CD4-positive, alpha-beta T cell treated with Interleukin-1 beta for 1 hour (primary cell): Measurements from ENCODE around the gene DUSP7.
"Not testable (repeated sequence)": the region's sequence is repeated elsewhere in the genome, so short reads cannot be mapped to it uniquely, and the experiment has no call there.

Experiments used
- DNase-seq, 2 donors: peaks; one replicate each; pipeline ENCODE4 v3.0.0-alpha.2; 2020 to 2022

The DUSP7 gene

DNA sequence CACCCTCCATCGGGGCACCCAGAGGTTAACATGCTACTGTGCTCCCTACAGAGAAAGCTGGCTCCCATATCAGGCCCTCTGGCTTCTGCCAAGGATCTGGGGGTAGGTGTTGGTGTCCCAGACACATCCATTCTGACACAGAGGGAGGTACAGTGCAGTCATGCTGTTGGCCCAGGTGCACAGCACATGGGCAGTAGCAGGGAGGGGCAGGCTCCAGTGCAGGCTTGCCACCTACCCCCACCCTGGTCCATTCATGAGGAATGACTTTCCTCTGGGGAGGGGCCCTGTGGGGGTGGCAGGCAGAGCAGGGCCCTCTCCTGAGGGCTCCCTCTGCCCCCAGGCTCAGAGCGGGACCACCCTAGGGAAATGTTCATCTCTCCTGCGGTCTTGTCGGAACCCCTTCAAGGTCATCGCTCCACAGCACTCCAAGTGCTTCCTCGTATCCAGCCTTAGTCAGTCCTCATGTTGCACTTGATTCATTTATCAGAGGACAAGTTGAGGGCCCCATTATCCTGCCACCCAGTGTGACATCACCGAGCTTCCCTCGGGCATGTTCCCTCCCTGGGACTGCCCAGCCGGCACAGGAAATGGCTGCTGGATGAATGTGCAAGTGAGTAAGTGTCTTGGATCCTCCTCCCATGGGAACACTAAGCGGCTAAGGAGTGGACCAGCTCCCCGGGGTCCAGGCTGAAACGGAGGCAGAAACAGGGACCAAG, 10.0 kb downstream of the DUSP7 start:
- no peak for DNase-seq

- no peak for DNase-seq
Measured at GRCh38 chr3:52044869-52045619, 11.3 kb downstream of the DUSP7 start.

DNA sequence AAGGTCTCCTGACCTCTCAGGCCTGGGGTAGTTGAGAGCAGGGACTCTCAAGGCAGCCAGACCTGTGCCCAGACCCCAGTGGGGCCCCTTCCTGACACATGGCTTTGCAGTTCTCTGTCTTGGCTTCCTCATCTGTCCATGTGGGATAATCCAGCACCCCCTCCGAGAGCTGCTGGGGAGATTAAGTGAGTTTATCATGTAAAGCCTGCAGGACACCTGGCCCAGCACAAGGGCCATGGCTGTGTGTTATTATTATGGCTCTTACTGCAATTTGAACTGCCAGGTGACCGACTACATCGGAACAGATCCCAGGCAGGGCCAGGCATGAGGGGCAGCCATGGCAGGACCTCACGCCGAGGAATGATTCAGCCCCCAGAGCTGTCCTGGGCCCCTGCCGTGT, 12.6 kb downstream of the DUSP7 start:
- DNase-seq = no peak

GRCh38 chr3:52043039-52043438, 13.3 kb downstream of the DUSP7 start:
- DNase-seq = not testable (repeated sequence)

DNA sequence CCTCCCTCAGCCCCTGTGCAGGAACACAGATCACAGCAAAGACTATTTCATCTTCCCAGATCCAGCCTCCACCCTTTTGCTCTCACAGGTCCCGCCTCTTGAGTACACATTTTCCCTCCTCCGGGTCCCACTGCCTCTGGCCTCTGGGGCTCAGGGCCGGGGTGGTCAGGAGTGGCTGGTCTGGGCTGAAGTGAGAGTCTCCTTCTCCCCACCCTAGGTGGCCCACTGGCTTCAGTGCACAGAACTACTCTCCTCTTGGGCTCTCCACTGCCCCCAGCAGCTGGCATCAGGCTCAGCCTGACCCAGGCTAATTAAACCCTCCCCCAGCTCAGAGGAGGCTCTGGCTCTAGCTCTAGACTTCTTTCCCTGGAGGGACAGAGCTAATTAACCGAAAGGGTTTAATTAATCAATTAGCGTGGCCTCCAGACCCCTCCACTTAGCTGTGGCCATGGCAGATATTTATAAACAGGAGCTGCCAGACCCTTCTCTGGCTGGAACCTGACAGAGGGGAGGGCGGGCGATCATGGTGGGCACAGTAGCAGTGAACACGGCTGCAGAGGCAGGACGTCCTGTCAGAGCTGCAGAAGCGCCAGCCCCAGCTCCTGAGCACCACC, 15.1 kb downstream of the DUSP7 start:
- DNase-seq = no peak

DNA sequence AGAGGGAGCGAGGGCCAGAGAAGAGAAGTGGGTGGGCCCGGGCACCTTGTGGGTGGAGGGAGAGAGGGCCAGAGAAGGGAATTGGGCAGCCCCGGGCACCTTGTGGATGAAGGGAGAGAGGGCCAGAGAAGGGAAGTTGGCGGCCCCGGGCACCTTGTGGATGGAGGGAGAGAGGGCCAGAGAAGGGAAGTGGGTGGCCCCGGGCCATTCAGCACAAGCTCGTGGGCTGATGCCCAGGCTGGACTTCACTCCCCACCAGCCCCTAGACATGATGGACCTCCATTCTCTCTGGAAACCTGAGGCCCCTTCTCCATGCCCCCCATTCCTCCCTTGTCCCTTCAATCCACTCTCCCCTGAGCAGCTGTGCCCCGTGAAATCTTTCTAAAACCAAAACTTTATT, 15.8 kb downstream of the DUSP7 start:
- DNase-seq = no peak

DNA sequence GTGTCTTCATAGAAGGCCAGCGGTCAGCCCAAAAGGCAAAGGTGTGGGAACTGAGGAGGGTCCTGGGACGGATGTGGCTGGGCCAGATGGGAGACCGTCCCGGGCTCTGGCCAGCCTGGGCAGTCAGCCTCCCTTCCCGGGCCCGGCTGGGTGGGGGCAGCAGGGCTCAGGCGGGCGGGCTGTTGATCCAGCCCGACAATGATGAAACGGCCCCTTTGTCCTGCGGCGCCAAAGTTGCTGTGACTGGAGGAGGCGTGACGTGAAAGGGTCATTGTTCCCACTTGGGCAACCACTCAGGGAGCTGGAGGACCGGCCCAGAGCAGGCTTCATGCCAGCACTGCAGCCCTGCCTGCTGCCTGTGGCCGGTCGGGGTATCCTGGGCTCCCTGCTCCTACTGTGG, 16.5 kb downstream of the DUSP7 start:
- DNase-seq = no peak

DNA sequence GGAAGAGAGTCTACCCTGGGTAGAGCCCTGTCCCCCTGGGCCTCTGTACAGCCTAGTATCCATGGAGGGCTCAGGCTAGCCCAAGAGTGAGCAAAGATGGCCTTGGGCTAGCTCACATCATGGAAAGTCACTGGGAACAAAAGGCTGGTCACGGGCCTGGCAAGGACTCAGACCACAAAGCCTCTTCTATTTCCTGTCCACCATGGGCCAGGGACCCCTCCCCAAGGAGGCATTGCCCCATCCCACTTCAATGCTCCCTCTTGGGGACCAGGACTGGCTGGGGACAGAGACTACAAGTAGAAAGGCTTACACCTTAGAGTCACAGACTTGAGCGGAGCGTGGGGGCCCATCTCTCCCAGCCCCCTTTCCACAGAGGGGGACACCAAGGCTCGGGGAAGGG, 16.9 kb downstream of the DUSP7 start:
- DNase-seq = no peak

DNA sequence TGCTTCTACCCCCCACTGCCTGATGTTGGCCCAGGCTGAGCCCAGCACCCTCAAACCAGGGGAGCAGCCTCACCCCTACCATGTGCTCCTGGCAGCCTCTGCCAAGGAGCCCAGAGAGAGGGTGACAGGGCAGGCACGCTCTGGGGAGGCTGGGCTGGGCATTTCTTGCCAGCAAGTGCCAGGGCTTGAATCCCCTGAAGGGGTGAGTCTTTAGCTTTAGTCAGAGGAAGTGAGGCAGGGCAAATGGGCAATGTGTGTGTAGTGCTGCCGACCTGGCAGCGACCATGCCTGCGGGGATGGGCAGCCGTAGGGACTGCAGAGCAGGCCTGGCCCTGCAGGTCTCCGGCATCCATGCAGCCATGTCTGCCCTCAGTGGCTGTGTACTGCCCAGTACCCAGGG, 18.1 kb downstream of the DUSP7 start:
- DNase-seq = no peak

- DNase-seq = no peak
Measured at GRCh38 chr3:52037291-52037690, 19.1 kb downstream of the DUSP7 start.

GRCh38 chr3:52036829-52037228, 19.5 kb downstream of the DUSP7 start:
- DNase-seq = peak; percentile 22 to 48

GRCh38 chr3:52036222-52036694, 20.1 kb downstream of the DUSP7 start:
- DNase-seq = no peak

DNA sequence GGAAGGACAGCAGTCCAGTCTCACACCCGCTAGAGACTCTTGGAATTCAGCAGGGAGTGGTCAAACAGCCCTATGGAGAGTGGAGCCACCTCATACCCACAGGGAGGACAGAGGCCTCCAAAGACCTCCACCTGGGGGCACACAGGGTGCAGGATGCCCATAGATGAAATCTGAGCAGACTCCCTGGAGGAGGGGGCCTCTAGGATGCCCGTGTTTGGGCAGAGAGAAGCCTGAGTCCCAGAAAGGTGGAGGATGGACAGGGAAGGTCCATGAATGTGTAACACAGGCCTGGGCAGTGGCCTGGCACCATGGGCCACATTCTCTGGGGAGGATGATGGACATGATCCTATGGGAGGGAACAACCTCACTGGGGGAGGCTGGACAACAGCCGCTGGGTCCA, 21.7 kb downstream of the DUSP7 start:
- no peak for DNase-seq

GRCh38 chr3:52034212-52034611, 22.2 kb downstream of the DUSP7 start:
- no peak for DNase-seq

- DNase-seq = not testable (repeated sequence)
Measured at GRCh38 chr3:52033748-52034147, 22.6 kb downstream of the DUSP7 start.

- DNase-seq = no peak
Measured at GRCh38 chr3:52032702-52033408, 23.5 kb downstream of the DUSP7 start.

- DNase-seq = no peak
Measured at GRCh38 chr3:52031896-52032295, 24.5 kb downstream of the DUSP7 start.

GRCh38 chr3:52030714-52031310, 25.6 kb downstream of the DUSP7 start:
- DNase-seq = no peak

- no peak for DNase-seq
Measured at GRCh38 chr3:52029535-52029934, 26.8 kb downstream of the DUSP7 start.

DNA sequence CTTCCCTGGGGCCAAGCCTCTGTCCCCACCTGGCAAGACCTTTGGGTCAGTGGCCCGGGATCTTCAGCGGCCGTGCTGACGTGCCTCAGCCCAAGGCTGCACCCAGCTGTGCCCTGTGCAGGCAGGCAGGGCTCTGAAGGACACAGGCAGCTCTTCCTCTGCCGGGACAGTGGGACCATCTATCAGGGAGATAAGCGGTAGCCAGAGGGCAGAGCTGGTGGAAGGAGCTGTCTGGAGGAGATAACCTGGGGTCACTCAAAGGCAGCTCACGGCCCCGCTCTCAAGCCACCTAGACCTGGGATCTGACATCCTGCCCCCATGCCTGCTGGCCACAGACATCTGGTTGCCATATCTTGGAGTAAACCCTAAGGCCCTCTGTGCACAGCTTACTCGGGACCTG, 27.3 kb downstream of the DUSP7 start:
- no peak for DNase-seq

DNA sequence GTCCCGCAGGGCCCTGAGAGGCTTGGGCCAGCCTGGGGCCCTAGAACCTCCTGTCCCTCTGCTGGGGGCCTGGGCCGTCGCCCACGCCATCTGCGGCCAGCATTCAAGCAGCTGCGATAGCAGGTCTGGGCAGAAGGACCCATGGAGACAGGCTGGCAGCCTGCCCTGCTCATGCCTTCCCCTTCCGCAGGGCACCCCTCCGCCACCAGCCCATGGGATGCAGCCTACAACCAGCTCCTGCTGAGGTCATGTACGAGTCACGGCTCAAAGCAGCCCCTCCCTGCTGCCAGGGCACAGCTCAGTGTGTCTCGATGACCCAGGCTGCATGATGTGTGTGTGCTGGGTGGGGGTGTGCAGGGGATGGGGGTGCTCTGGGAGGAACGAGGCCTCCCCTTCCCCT, 27.8 kb downstream of the DUSP7 start:
- no peak for DNase-seq

- DNase-seq = no peak
Measured at GRCh38 chr3:52026041-52026440, 30.3 kb downstream of the DUSP7 start.

DNA sequence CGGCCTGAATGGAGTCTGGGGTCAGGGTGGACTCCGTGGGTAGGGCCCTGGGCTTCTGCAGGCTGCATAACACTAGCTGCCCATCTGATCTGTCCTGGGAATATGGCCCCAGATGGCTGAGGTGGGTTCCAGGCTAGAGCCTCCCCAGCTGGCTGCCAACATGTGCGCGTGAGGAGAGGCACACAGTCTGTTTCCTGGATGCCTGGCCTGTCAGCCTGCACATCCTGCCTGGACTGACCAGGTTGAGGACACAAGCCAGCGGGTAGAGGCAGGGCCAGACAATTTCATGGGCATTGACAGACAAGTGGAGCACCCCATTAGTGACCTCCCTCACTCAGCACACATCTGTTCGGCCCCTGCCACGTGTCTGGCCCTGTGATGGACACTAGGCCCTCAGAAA, 30.9 kb downstream of the DUSP7 start:
- DNase-seq = no peak
